Cardiac septum (tissue), 1 donor: ENCODE data around the gene STK17B. TPM values are rescaled to one million over a fixed set of nuclear protein-coding genes. Genes with fewer than 3 reads are reported as not detected.

Source experiments
- DNase-seq: peaks from one replicate; pipeline ENCODE4 v3.0.0-alpha.2; 2020; ENCODE audit warnings: low spot score
- intact Hi-C: fragments of 100-400 bp; cut with DNase I; formaldehyde crosslinking; loops from one replicate; pipeline ENCODE4 v1.14.0; 2022
- total RNA-seq: library from RNA; stranded (reverse); fragmentation: NEBNext Ultra II Directional; extraction: Animal tissue kit (Norgen Biotek cat#: 25700); gene quantifications from one replicate; pipeline ENCODE4 v1.2.1, GENCODE V29; 2021
- donor health status: DM: no; HTN: no; CAD: no.

Gene STK17B
- total RNA-seq, 1 donor from 2014 or later, result 4.0 TPM

DNA sequence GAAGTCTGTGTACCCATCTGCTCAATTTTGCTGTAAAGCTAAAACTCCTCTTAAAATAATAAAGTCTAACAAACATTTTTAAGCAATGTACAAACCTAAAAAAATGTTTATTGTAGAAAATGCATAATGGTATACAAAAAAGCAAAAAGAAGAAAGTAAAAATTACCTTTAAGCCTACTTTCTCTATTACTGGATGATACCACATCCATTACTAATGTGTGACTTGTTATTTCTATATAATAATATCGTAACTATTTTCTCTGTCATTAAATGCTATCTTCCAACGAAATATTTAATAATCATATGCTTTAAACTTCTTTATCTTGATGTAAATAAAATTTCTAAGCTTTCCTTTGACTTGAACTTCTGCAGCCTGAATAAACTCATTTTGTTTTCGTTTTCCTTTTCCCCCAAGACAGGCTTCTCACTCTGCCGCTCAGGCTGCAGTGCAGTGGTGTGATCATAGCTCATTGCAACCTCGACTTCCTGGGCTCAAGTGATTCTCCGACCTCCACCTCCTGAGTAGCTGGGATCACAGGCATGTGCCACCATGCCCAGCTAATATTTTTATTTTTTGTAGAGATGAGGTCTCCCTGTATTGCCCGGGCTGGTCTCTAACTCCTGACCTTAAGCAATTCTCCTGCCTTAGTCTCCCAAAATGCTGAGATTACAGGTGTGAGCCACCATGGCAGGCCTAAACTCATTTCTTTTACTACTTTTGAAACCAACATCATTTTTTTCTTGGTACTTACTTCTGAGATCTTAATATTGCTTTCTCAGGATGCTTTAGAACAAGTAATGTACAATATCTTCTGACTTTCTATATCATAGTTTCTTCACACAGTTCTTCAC lies 84.6 kb downstream of the STK17B start:
- DNase-seq, result no peak
- intact Hi-C loops, result no loop called here

DNA sequence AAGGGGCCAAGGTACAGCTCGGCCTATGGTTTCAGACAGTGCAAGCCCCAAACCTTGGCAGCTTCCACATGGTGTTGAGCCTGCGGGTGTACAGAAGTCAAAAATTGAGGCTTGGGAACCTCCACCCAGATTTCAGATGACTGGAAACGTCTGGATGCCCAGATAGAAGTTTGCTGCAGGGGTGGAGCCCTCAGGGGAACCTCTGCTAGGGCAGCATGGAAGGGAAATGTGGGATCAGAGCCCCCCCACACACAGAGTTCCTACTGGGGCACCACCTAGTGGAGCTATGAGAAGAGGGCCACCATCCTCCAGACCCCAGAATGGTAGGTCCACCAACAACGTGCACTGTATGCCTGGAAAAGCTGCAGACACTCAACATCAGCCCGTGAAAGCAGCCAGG lies 87.8 kb downstream of the STK17B start:
- no peak for DNase-seq
- intact Hi-C loops, result no loop called here

Other genes with a start within 250 kb of the STK17B start
- 0.32 TPM for gene DNAH7, start 102.7 kb downstream of the STK17B start, total RNA-seq